IMR-90 (cell line): Measurements from ENCODE around the gene EFCAB5. TPM values are rescaled to one million over a fixed set of nuclear protein-coding genes. Genes with fewer than 3 reads are reported as not detected.

ENCODE experiments used
- ATAC-seq: fragments of 200-7000 bp; cut with Tn5 transposase; 2 replicates; pipeline ENCODE4 v1.9.1; 2020; ENCODE audit warnings: low read depth, mild to moderate bottlenecking, moderate library complexity
- BruUV-seq: library from RNA; stranded (reverse); fragments of 400-500 nt; replicated peaks from 2 replicates; lab custom pipeline; 2021; lab: Mats Ljungman, UMichigan
- CTCF ChIA-PET: fragments of 300-600 bp; formaldehyde crosslinking; extraction: SDS; loops from one replicate; lab custom pipeline; 2021; ENCODE audit warnings: antibody characterized with exemption; lab: Yijun Ruan, JAX
- POLR2A ChIA-PET: fragments of 300-600 bp; sonication (Branson Sonifier 250); formaldehyde crosslinking; loops from one replicate; lab custom pipeline; 2022; ENCODE audit warnings: antibody characterized with exemption; ENCODE audit not compliant: unreplicated experiment; lab: Charles Lee
- DNase-seq: peaks from one replicate; pipeline ENCODE4 v3.0.0; 2013
- H2AFZ ChIP-seq: replicated peaks from 2 replicates; pipeline ENCODE3; 2013; ENCODE audit warnings: low read length, mild to moderate bottlenecking; ENCODE audit not compliant: poor library complexity
- H2AK5ac ChIP-seq: 2 replicates; pipeline ENCODE4 v1.6.1; 2013; ENCODE audit warnings: low read depth, low read length, inconsistent platforms
- H2AK9ac ChIP-seq: replicated peaks from 2 replicates; pipeline ENCODE3; 2013; ENCODE audit warnings: mild to moderate bottlenecking, low read depth, low read length, moderate library complexity; ENCODE audit not compliant: poor library complexity
- H2BK120ac ChIP-seq: 2 replicates; pipeline ENCODE4 v1.6.1; 2013; ENCODE audit warnings: low read depth, low read length, inconsistent platforms
- H2BK15ac ChIP-seq: 3 replicates; pipeline ENCODE4 v1.6.1; 2013; ENCODE audit warnings: low read depth, low read length, inconsistent platforms
- H2BK20ac ChIP-seq: 2 replicates; pipeline ENCODE4 v1.6.1; 2013; ENCODE audit warnings: low read depth, mild to moderate bottlenecking, inconsistent platforms, low read length, moderate library complexity
- H2BK5ac ChIP-seq: 2 replicates; pipeline ENCODE4 v1.6.1; 2013; ENCODE audit warnings: mild to moderate bottlenecking, low read depth, low read length, inconsistent platforms; ENCODE audit not compliant: poor library complexity, severe bottlenecking
- H3K14ac ChIP-seq: replicated peaks from 2 replicates; pipeline ENCODE4 v1.6.1; 2013; ENCODE audit warnings: low read depth, low read length, inconsistent platforms
- H3K18ac ChIP-seq: 2 replicates; pipeline ENCODE4 v1.6.1; 2013; ENCODE audit warnings: low read depth, low read length, control low read depth
- H3K23ac ChIP-seq: 2 replicates; pipeline ENCODE4 v1.6.1; 2013; ENCODE audit warnings: low read depth, low read length, inconsistent platforms
- H3K27ac ChIP-seq: 2 replicates; pipeline ENCODE4 v1.5.1; 2013; ENCODE audit warnings: mild to moderate bottlenecking, control low read depth, low read length; ENCODE audit not compliant: insufficient read depth
- H3K27me3 ChIP-seq: 2 replicates; pipeline ENCODE4 v1.6.1; 2013; ENCODE audit warnings: low read length; ENCODE audit not compliant: control insufficient read depth, insufficient read depth
- H3K36me3 ChIP-seq: 2 replicates; pipeline ENCODE4 v1.6.1; 2013; ENCODE audit warnings: low read length, mixed read lengths; ENCODE audit not compliant: control insufficient read depth, insufficient read depth
- H3K4ac ChIP-seq: 2 replicates; pipeline ENCODE4 v1.6.1; 2013; ENCODE audit warnings: low read depth, low read length, inconsistent platforms
- H3K4me1 ChIP-seq: 2 replicates; pipeline ENCODE4 v1.6.1; 2013; ENCODE audit warnings: low read length, mixed read lengths; ENCODE audit not compliant: control insufficient read depth, insufficient read depth
- H3K4me2 ChIP-seq: 2 replicates; pipeline ENCODE4 v1.6.1; 2013; ENCODE audit warnings: low read depth, mild to moderate bottlenecking, control low read depth, low read length, moderate library complexity
- H3K4me3 ChIP-seq: 2 replicates; pipeline ENCODE4 v1.5.1; 2013; ENCODE audit warnings: low read depth, mild to moderate bottlenecking, control low read depth, low read length, moderate library complexity; ENCODE audit not compliant: insufficient read depth
- H3K56ac ChIP-seq: 2 replicates; pipeline ENCODE4 v1.6.1; 2013; ENCODE audit warnings: low read length, inconsistent platforms; ENCODE audit not compliant: insufficient read depth; ENCODE audit errors: extremely low read depth
- H3K79me1 ChIP-seq, 2 experiments: 2 replicates each; pipeline ENCODE4 v1.6.1; 2013; ENCODE audit warnings: low read length in 2 of 2, inconsistent platforms in 1 of 2, low read depth in 1 of 2
- H3K9ac ChIP-seq: 2 replicates; pipeline ENCODE4 v1.6.1; 2013; ENCODE audit warnings: low read depth, low read length, control low read depth
- H3K9me1 ChIP-seq: 2 replicates; pipeline ENCODE4 v1.6.1; 2013; ENCODE audit warnings: low read length, inconsistent platforms; ENCODE audit not compliant: insufficient read depth
- H3K9me3 ChIP-seq: 2 replicates; pipeline ENCODE4 v1.6.1; 2013; ENCODE audit warnings: low read length; ENCODE audit not compliant: control insufficient read depth, insufficient read depth
- H4K20me1 ChIP-seq: 2 replicates; pipeline ENCODE4 v1.6.1; 2013; ENCODE audit warnings: low read length, inconsistent platforms; ENCODE audit not compliant: insufficient read depth
- H4K5ac ChIP-seq: 2 replicates; pipeline ENCODE4 v1.6.1; 2013; ENCODE audit warnings: mild to moderate bottlenecking, low read depth, low read length, control low read depth
- H4K8ac ChIP-seq, 2 experiments: 2 replicates each; pipeline ENCODE4 v1.6.1; 2013; ENCODE audit warnings: low read depth in 2 of 2, low read length in 2 of 2, control low read depth in 1 of 2, inconsistent platforms in 1 of 2
- H4K91ac ChIP-seq: 2 replicates; pipeline ENCODE4 v1.6.1; 2013; ENCODE audit warnings: low read depth, low read length, inconsistent platforms; ENCODE audit not compliant: insufficient read depth
- BHLHE40 ChIP-seq: fragments of 150-350 bp; IDR thresholded peaks from 2 replicates; pipeline ENCODE4 v1.6.1; 2016; ENCODE audit warnings: mild to moderate bottlenecking, low read depth, low read length
- CHD1 ChIP-seq: IDR thresholded peaks from 2 replicates; pipeline ENCODE4 v1.6.1; 2012; ENCODE audit warnings: low read depth, low read length, improper control_type of control experiment
- FOS ChIP-seq: fragments of 150-350 bp; IDR thresholded peaks from 2 replicates; pipeline ENCODE4 v1.6.1; 2016; ENCODE audit warnings: low read depth, low read length
- MAFK ChIP-seq: IDR thresholded peaks from 2 replicates; pipeline ENCODE4 v1.6.1; 2012; ENCODE audit warnings: low read depth, low read length, improper control_type of control experiment
- MXI1 ChIP-seq: IDR thresholded peaks from 2 replicates; pipeline ENCODE4 v1.6.1; 2012; ENCODE audit warnings: low read depth, mild to moderate bottlenecking, low read length, moderate library complexity, borderline replicate concordance
- POLR2A ChIP-seq: IDR thresholded peaks from 2 replicates; pipeline ENCODE4 v1.6.1; 2012; ENCODE audit warnings: mild to moderate bottlenecking, low read depth, low read length
- RFX5 ChIP-seq: IDR thresholded peaks from 2 replicates; pipeline ENCODE4 v1.8.0; 2012; ENCODE audit warnings: low read depth, mild to moderate bottlenecking, low read length, moderate library complexity
- SMC3 ChIP-seq: fragments of 150-350 bp; IDR thresholded peaks from 2 replicates; pipeline ENCODE4 v1.6.1; 2016; ENCODE audit warnings: low read depth, mild to moderate bottlenecking, antibody characterized with exemption, low read length, moderate library complexity
- WGBS, 2 experiments: methylation state at CpG; one replicate each; pipeline versions ENCODE4 v1.1.5 to v1.1.7; 2013; ENCODE audit warnings: missing lambda C conversion rate in 2 of 2; ENCODE audit not compliant: insufficient read length in 1 of 2; ENCODE audit errors: extremely low coverage in 2 of 2; 5-methylcytosine and 5-hydroxymethylcytosine counted together
- dilution Hi-C: fragments of 300-500 bp; cut with HindIII; formaldehyde crosslinking; loops from one replicate; pipeline ENCODE4 v1.14.3; 2018; ENCODE audit warnings: low sequenced_read_pairs; ENCODE audit not compliant: unreplicated experiment
- in situ Hi-C: fragments of 300-500 bp; cut with MboI; formaldehyde crosslinking; loops from 3 replicates; pipeline ENCODE4 v1.14.3; 2019; ENCODE audit warnings: low sequenced_read_pairs, inconsistent platforms, mixed read lengths
- intact Hi-C: fragments of 100-400 bp; cut with micrococcal nuclease; formaldehyde crosslinking; loops from 2 replicates; pipeline ENCODE4 v1.10.0; 2022
- polyA plus RNA-seq, 3 experiments: library from polyadenylated mRNA; depleted of rRNA; stranded (reverse); fragments of >200 nt; gene quantifications; 2 replicates each; pipeline ENCODE4 v1.2.3, GENCODE V29; 2012; ENCODE audit warnings: low replicate concordance in 1 of 3
- total RNA-seq: library from RNA; depleted of rRNA; stranded (reverse); fragments of >200 nt; gene quantifications from 2 replicates; pipeline ENCODE4 v1.2.3, GENCODE V29; 2012
- TF ChIP-seq, protein P1 (sequence below): fragments of 150-350 bp; IDR thresholded peaks from 2 replicates; pipeline ENCODE4 v1.6.1; 2016; ENCODE audit warnings: low read depth, mild to moderate bottlenecking, low read length, moderate library complexity, borderline replicate concordance

Gene EFCAB5
- total and polyA plus RNA-seq, 2 of the 4 experiments (the other 2 are of a cell fraction) = 0.14 TPM; not detected in 1

DNA sequence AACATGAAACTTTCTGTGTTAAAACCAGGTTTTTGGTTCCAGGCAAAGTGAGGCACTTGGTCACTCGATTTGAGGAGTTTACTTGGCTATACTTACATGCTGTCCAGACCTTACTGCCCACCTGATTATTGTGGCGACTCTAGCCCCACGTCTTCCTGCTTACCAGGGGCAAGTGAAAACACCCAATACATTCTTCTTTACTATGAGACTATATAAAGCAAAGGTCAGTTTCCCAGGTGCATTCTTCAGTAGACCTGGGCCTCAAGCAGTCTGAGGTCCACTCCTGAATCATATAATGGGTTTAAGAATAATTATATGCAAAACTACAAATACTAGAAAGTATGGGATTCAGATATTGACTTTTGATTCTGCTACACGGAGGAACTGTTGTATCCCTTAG is 86.2 kb downstream of the EFCAB5 start:
- no peak overlapping the region for H4K91ac ChIP-seq
- H2AFZ ChIP-seq = no peak overlapping the region
- H3K27me3 ChIP-seq = peaks cover 6% of the 10 kb centered on the region
- no peak overlapping the region for H3K56ac ChIP-seq
- no peak overlapping the region for H2BK5ac ChIP-seq
- no peak overlapping the region for H2BK20ac ChIP-seq
- dilution Hi-C loops (no loop called here), in situ Hi-C loops (no loop called here), intact Hi-C loops (no loop called here)
- H3K18ac ChIP-seq = no peak overlapping the region
- no peaks in the 10 kb centered on the region for H3K9me3 ChIP-seq
- H4K20me1 ChIP-seq = no peaks in the 10 kb centered on the region
- WGBS, 2 experiments = no CpG with 5 or more reads among the region's 4 CpGs
- DNase-seq (no peak), ATAC-seq (no peak)
- no peaks in the 10 kb centered on the region for H3K4me1 ChIP-seq
- no peak overlapping the region for H4K5ac ChIP-seq
- H2BK120ac ChIP-seq = no peak overlapping the region
- no peaks in the 10 kb centered on the region for H3K9me1 ChIP-seq
- H2AK5ac ChIP-seq = no peak overlapping the region
- no peak for TF ChIP-seq RFX5
- no peak for TF ChIP-seq BHLHE40
- no peak for TF ChIP-seq MXI1
- no peak for TF ChIP-seq CHD1
- TF ChIP-seq, protein P1, sequence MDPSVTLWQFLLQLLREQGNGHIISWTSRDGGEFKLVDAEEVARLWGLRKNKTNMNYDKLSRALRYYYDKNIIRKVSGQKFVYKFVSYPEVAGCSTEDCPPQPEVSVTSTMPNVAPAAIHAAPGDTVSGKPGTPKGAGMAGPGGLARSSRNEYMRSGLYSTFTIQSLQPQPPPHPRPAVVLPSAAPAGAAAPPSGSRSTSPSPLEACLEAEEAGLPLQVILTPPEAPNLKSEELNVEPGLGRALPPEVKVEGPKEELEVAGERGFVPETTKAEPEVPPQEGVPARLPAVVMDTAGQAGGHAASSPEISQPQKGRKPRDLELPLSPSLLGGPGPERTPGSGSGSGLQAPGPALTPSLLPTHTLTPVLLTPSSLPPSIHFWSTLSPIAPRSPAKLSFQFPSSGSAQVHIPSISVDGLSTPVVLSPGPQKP = no peak
- TF ChIP-seq SMC3 = no peak
- TF ChIP-seq POLR2A = no peak
- no peak for TF ChIP-seq FOS
- no peak for TF ChIP-seq MAFK
- H2AK9ac ChIP-seq = no peak overlapping the region
- H3K14ac ChIP-seq = 0 out of 2 replicates have a peak overlapping the region, but pooled peaks have one; percentile 10
- H3K27ac ChIP-seq = no peak overlapping the region
- H4K8ac ChIP-seq = no peak overlapping the region
- no peaks in the 10 kb centered on the region for H3K36me3 ChIP-seq
- H3K79me1 ChIP-seq = no peaks in the 10 kb centered on the region
- BruUV-seq = no TSS peak
- H3K4me3 ChIP-seq = no peak overlapping the region
- H2BK15ac ChIP-seq = no peak overlapping the region; the same call in 2 of the 3 replicates
- H3K4ac ChIP-seq = no peak overlapping the region
- H3K4me2 ChIP-seq = no peak overlapping the region
- H3K23ac ChIP-seq = no peak overlapping the region
- POLR2A ChIA-PET = interaction anchor here (0.6 kb wide), 1 partner anchor 64 kb away, joined by 6 read pairs; no protein-coding TSS in a partner anchor
- CTCF ChIA-PET = interaction anchor here (1.2 to 2.2 kb wide), 2 partner anchors 65 to 97 kb away, joined by 3 to 9 read pairs; no protein-coding TSS in a partner anchor
- H3K9ac ChIP-seq = no peak overlapping the region
